ENCODE data around the gene PTPN7. TPM values are rescaled to one million over a fixed set of nuclear protein-coding genes. Genes with fewer than 3 reads are reported as not detected.

The PTPN7 gene
- total and polyA plus RNA-seq, 2 of the 13 experiments (the other 11 are each of a cell fraction or from before 2014, with no cell fraction given): not detected

- DNase-seq (ENCODE audit: low spot score): no peak
- TF ChIP-seq ZNF839 (CRISPR knock-in tag; IDR thresholded peaks at IDR 0.05; ENCODE audit: borderline replicate concordance) (no peak), NFYB (CRISPR knock-in tag; IDR thresholded peaks at IDR 0.05) (no peak), PBX3 (CRISPR knock-in tag; IDR thresholded peaks at IDR 0.05; ENCODE audit: borderline replicate concordance) (no peak), POGZ (CRISPR knock-in tag; IDR thresholded peaks at IDR 0.05) (no peak), GABPB1 (CRISPR knock-in tag; IDR thresholded peaks at IDR 0.05) (no peak), HNRNPLL (IDR thresholded peaks at IDR 0.05; ENCODE audit: low read depth, low read length, poor library complexity, severe bottlenecking) (no peak), ZNF230 (CRISPR knock-in tag; IDR thresholded peaks at IDR 0.05) (no peak), FOXC1 (CRISPR knock-in tag; IDR thresholded peaks at IDR 0.05; ENCODE audit: borderline replicate concordance) (no peak), SIX4 (CRISPR knock-in tag; IDR thresholded peaks at IDR 0.05) (no peak), ATRX (CRISPR knock-in tag; IDR thresholded peaks at IDR 0.05; ENCODE audit: borderline replicate concordance) (no peak), ZBTB1 (CRISPR knock-in tag; IDR thresholded peaks at IDR 0.05; ENCODE audit: borderline replicate concordance) (no peak), HOXA7 (CRISPR knock-in tag; IDR thresholded peaks at IDR 0.05) (no peak), ZNF782 (CRISPR knock-in tag; IDR thresholded peaks at IDR 0.05; ENCODE audit: borderline replicate concordance) (no peak), ZNF431 (CRISPR knock-in tag; IDR thresholded peaks at IDR 0.05; ENCODE audit: borderline replicate concordance, low read depth) (no peak), IRX3 (CRISPR knock-in tag; IDR thresholded peaks at IDR 0.05; ENCODE audit: borderline replicate concordance, low read depth) (no peak), ATF3 (CRISPR knock-in tag; IDR thresholded peaks at IDR 0.05) (no peak), ZNF749 (CRISPR knock-in tag; IDR thresholded peaks at IDR 0.05; ENCODE audit: borderline replicate concordance) (no peak), SOX13 (IDR thresholded peaks at IDR 0.05) (no peak), SOX13 (CRISPR knock-in tag; conservative IDR thresholded peaks at IDR 0.05 in 1 of 2, IDR thresholded peaks at IDR 0.05 in 1 of 2) (no peak), ZKSCAN8 (CRISPR knock-in tag; IDR thresholded peaks at IDR 0.05; ENCODE audit: borderline replicate concordance) (no peak)
- Histone ChIP-seq H3K36me3 (replicated peaks in 1 of 2; ENCODE audit: control insufficient read depth in 1 of 2, insufficient read depth in 2 of 2, low read length in 2 of 2) (no peaks in the 10 kb centered on the region), H3K27me3 (ENCODE audit: control insufficient read depth in 1 of 2, insufficient read depth in 2 of 2, low read length in 2 of 2) (peaks cover 0 to 4% of the 10 kb centered on the region in 2 experiments; a peak in 2 of 5 replicates), H3K79me2 (ENCODE audit: insufficient read depth, low read length) (no peaks in the 10 kb centered on the region), H4K20me1 (ENCODE audit: insufficient read depth, low read length) (0 out of 2 replicates have a peak, but pooled peaks cover 3% of the 10 kb centered on the region), H3K27ac (ENCODE audit: extremely low read length, insufficient read depth, low read length) (no peak overlapping the region), H3K9me3 (ENCODE audit: low read length) (no peaks in the 10 kb centered on the region), H3K4me3 (replicated peaks in 1 of 3; ENCODE audit: insufficient read depth in 1 of 3, low read depth in 2 of 3, low read length in 3 of 3) (no peak overlapping the region), H3K4me2 (ENCODE audit: low read depth, low read length) (no peak overlapping the region), H3K4me1 (ENCODE audit: insufficient read depth, low read length) (peaks cover 37% of the 10 kb centered on the region), H3K9ac (ENCODE audit: insufficient read depth, low read depth, low read length) (no peak overlapping the region), H2AFZ (ENCODE audit: low read length) (no peak overlapping the region)
- in situ Hi-C loops (cut with HindIII; ENCODE audit: extremely low pct_ligation_motif_present, low pct_unique_long_range_greater_than_20kb): loop anchor here (5.0 kb wide), 1 partner anchor 130 kb away; no protein-coding TSS in a partner anchor
- 27% methylated on average over 2 of the region's 8 CpGs for WGBS (ENCODE audit: low lambda C conversion rate)
- intact Hi-C loops (cut with micrococcal nuclease; ENCODE audit: unreplicated experiment): no loop called here
- ATAC-seq: no peak
- no TSS peak for BruUV-seq (replicated peaks)
- ChIA-PET POLR2A (no interaction called here), CTCF (ENCODE audit: low intra/inter-chr PET ratio, low total read pairs) (no interaction called here)
- FAIRE-seq: no peak
Observed at GRCh38 chr1:202187041-202187671, 26.8 kb upstream of the PTPN7 start.
